Measurements from ENCODE around the gene FAM117B. TPM values are rescaled to one million over a fixed set of nuclear protein-coding genes. Genes with fewer than 3 reads are reported as not detected.
"Not testable (repeated sequence)": the region's sequence is repeated elsewhere in the genome, so short reads cannot be mapped to it uniquely, and the experiment has no call there.

Gene FAM117B
- total RNA-seq, 1 donor from 2014 or later, result 2.4 TPM

- intact Hi-C loops (cut with DNase I), result no loop called here
- DNase-seq (ENCODE audit: missing footprints) (no peak), ATAC-seq (no peak)
Observed at GRCh38 chr2:202774104-202774503, 139.3 kb downstream of the FAM117B start.

GRCh38 chr2:202778217-202778616 lies 143.4 kb downstream of the FAM117B start:
- intact Hi-C loops (cut with DNase I), result no loop called here
- DNase-seq (ENCODE audit: missing footprints) (no peak), ATAC-seq (no peak)

GRCh38 chr2:202780514-202781021 lies 145.8 kb downstream of the FAM117B start:
- DNase-seq (ENCODE audit: missing footprints), result no peak
- ATAC-seq, result no peak
- intact Hi-C loops (cut with DNase I), result no loop called here

- no peak for DNase-seq (ENCODE audit: missing footprints)
- ATAC-seq, result no peak
- intact Hi-C loops (cut with DNase I), result no loop called here
Observed at GRCh38 chr2:202782940-202783558, 148.3 kb downstream of the FAM117B start.

- ATAC-seq, result no peak
- intact Hi-C loops (cut with DNase I), result no loop called here
- no peak for DNase-seq (ENCODE audit: missing footprints)
Observed at GRCh38 chr2:202786842-202787241, 152.1 kb downstream of the FAM117B start.

- ATAC-seq (no peak), DNase-seq (ENCODE audit: missing footprints) (no peak)
- intact Hi-C loops (cut with DNase I), result no loop called here
Observed at GRCh38 chr2:202790676-202791075, 155.9 kb downstream of the FAM117B start.

GRCh38 chr2:202797944-202798343 lies 163.2 kb downstream of the FAM117B start:
- intact Hi-C loops (cut with DNase I), result no loop called here
- ATAC-seq (no peak), DNase-seq (ENCODE audit: missing footprints) (no peak)

GRCh38 chr2:202805911-202806310 lies 171.1 kb downstream of the FAM117B start:
- intact Hi-C loops (cut with DNase I); DNase-seq (ENCODE audit: missing footprints): not testable (repeated sequence)
- peak; percentile 93 for ATAC-seq

- intact Hi-C loops (cut with DNase I), result not testable (repeated sequence)
- DNase-seq (ENCODE audit: missing footprints) (peak; percentile 87), ATAC-seq (peak; percentile 94)
Observed at GRCh38 chr2:202807431-202808138, 172.8 kb downstream of the FAM117B start.

- no peak for ATAC-seq
- no peak for DNase-seq (ENCODE audit: missing footprints)
- intact Hi-C loops (cut with DNase I), result no loop called here
Observed at GRCh38 chr2:202808754-202809153, 174.0 kb downstream of the FAM117B start.

- no peak for ATAC-seq
- intact Hi-C loops (cut with DNase I), result loop anchor here (10.0 kb wide), 1 partner anchor 539 kb away; no protein-coding TSS in a partner anchor
- DNase-seq (ENCODE audit: missing footprints), result no peak
Observed at GRCh38 chr2:202813387-202813786, 178.6 kb downstream of the FAM117B start.

GRCh38 chr2:202814226-202814625 lies 179.5 kb downstream of the FAM117B start:
- ATAC-seq (no peak), DNase-seq (ENCODE audit: missing footprints) (no peak)
- intact Hi-C loops (cut with DNase I), result loop anchor here (10.0 kb wide), 1 partner anchor 539 kb away; no protein-coding TSS in a partner anchor

GRCh38 chr2:202815548-202816360 lies 181.0 kb downstream of the FAM117B start:
- intact Hi-C loops (cut with DNase I), result loop anchor here (10.0 kb wide), 1 partner anchor 541 kb away; no protein-coding TSS in a partner anchor
- ATAC-seq (peak; percentile 72), DNase-seq (ENCODE audit: missing footprints) (no peak)

GRCh38 chr2:202817771-202818170 lies 183.0 kb downstream of the FAM117B start:
- ATAC-seq (no peak), DNase-seq (ENCODE audit: missing footprints) (no peak)
- intact Hi-C loops (cut with DNase I), result loop anchor here (10.0 kb wide), 1 partner anchor 543 kb away; no protein-coding TSS in a partner anchor

- ATAC-seq, result no peak
- intact Hi-C loops (cut with DNase I), result loop anchor here (10.0 kb wide), 1 partner anchor 544 kb away; no protein-coding TSS in a partner anchor
- no peak for DNase-seq (ENCODE audit: missing footprints)
Observed at GRCh38 chr2:202818321-202818720, 183.6 kb downstream of the FAM117B start.

Data from Right ventricle myocardium inferior (tissue), 1 donor.